A549 (cell line): ENCODE results near the gene TDRD1. TPM values are rescaled to one million over a fixed set of nuclear protein-coding genes. Genes with fewer than 3 reads are reported as not detected.
A peak's percentile ranks its signal among the peaks of the same experiment; 100 is the strongest.

Experiments
- ATAC-seq, 2 experiments: fragments of 200-7000 bp in 1 of 2; fragments of >200 bp in 1 of 2; cut with Nextera tagmentation in 1 of 2; cut with Tn5 transposase in 1 of 2; 3 replicates each; pipeline versions ENCODE4 v1.8.0 to v1.9.1; 2018 to 2020; ENCODE audit warnings: mild to moderate bottlenecking in 1 of 2, moderate library complexity in 1 of 2
- CTCF ChIA-PET: fragments of 300-600 bp; sonication (Branson Sonifier 250); formaldehyde crosslinking; extraction: SDS; loops from one replicate; lab custom pipeline; 2021; ENCODE audit warnings: antibody characterized with exemption, inconsistent platforms; lab: Yijun Ruan, JAX
- POLR2A ChIA-PET: fragments of 350-600 bp; formaldehyde crosslinking; extraction: SDS; loops from one replicate; lab custom pipeline; 2021; ENCODE audit warnings: antibody characterized with exemption, inconsistent platforms; lab: Yijun Ruan, JAX
- DNase-seq, 2 experiments: peaks; one replicate each; pipeline versions ENCODE4 v3.0.0 to v3.0.0-alpha.2; 2011 to 2016; ENCODE audit warnings: low read depth in 1 of 2, low spot score in 1 of 2
- FAIRE-seq: peaks from 2 replicates; lab custom pipeline; 2011; peaks lifted over from hg19 to GRCh38; lab: Jason Lieb, UNC
- H3K27ac ChIP-seq, 2 experiments: fragments of >200 bp; sonication (Bioruptor Twin); formaldehyde crosslinking; 3 replicates each; pipeline ENCODE4 v1.5.1; 2016 to 2017
- H3K4me1 ChIP-seq: fragments of >200 bp; sonication (Bioruptor Twin); formaldehyde crosslinking; 3 replicates; pipeline ENCODE4 v1.6.1; 2016
- H3K4me2 ChIP-seq: fragments of >200 bp; sonication (Bioruptor Twin); formaldehyde crosslinking; 3 replicates; pipeline ENCODE4 v1.6.1; 2016
- H3K4me3 ChIP-seq: fragments of >200 bp; sonication (Bioruptor Twin); formaldehyde crosslinking; 3 replicates; pipeline ENCODE4 v1.5.1; 2016
- H3K9me3 ChIP-seq: fragments of >200 bp; sonication (Bioruptor Twin); formaldehyde crosslinking; 3 replicates; pipeline ENCODE4 v1.6.1; 2016
- BHLHE40 ChIP-seq: IDR thresholded peaks from 2 replicates; pipeline ENCODE4 v1.6.1; 2012; ENCODE audit warnings: low read depth, low read length, inconsistent platforms
- CBX2 ChIP-seq: fragments of 200-600 bp; sonication (generic); IDR thresholded peaks from 2 replicates; pipeline ENCODE4 v1.6.1; 2016; ENCODE audit warnings: low read depth, mild to moderate bottlenecking, borderline replicate concordance
- CTCF ChIP-seq: fragments of >200 bp; sonication (Bioruptor Twin); formaldehyde crosslinking; IDR thresholded peaks from 3 replicates; pipeline ENCODE4 v1.5.1; 2016
- EHF ChIP-seq: fragments of 250-450 bp; sonication (Bioruptor Pico); IDR thresholded peaks from 2 replicates; pipeline ENCODE4 v1.5.0; 2020; ENCODE audit warnings: mild to moderate bottlenecking
- EHMT2 ChIP-seq: fragments of 200-600 bp; sonication (generic); IDR thresholded peaks from 2 replicates; pipeline ENCODE4 v1.6.1; 2016; ENCODE audit warnings: antibody characterized with exemption, low read depth, mild to moderate bottlenecking, moderate library complexity
- ELK1 ChIP-seq: fragments of 150-350 bp; IDR thresholded peaks from 2 replicates; pipeline ENCODE4 v1.6.1; 2014; ENCODE audit warnings: low read depth, mild to moderate bottlenecking, low read length
- EP300 ChIP-seq, 2 experiments: fragments of >200 bp; sonication (Bioruptor Twin); formaldehyde crosslinking; IDR thresholded peaks; 2 replicates in 1 of 2; 3 replicates in 1 of 2; pipeline ENCODE4 v1.6.1; 2016 to 2017
- FOSB ChIP-seq: fragments of 250-450 bp; sonication (Bioruptor Pico); IDR thresholded peaks from 2 replicates; pipeline ENCODE4 v1.5.0; 2020; ENCODE audit warnings: mild to moderate bottlenecking, moderate library complexity
- HOXB5 ChIP-seq: fragments of 250-450 bp; sonication (Bioruptor Pico); IDR thresholded peaks from 2 replicates; pipeline ENCODE4 v1.5.0; 2020; ENCODE audit warnings: mild to moderate bottlenecking, moderate library complexity
- KDM5A ChIP-seq: fragments of 200-600 bp; sonication (generic); IDR thresholded peaks from 2 replicates; pipeline ENCODE4 v1.6.1; 2016; ENCODE audit warnings: antibody characterized with exemption, mild to moderate bottlenecking
- MAZ ChIP-seq: fragments of 150-350 bp; IDR thresholded peaks from 2 replicates; pipeline ENCODE4 v1.6.1; 2014; ENCODE audit warnings: antibody characterized with exemption, low read depth, low read length, borderline replicate concordance
- MYC ChIP-seq: IDR thresholded peaks from 2 replicates; pipeline ENCODE4 v1.6.1; 2012; ENCODE audit warnings: mild to moderate bottlenecking, inconsistent platforms, low read length, improper control_type of control experiment, borderline replicate concordance
- NR3C1 ChIP-seq: fragments of >200 bp; sonication (Bioruptor Twin); formaldehyde crosslinking; IDR thresholded peaks from 3 replicates; pipeline ENCODE4 v1.6.1; 2017
- PBX3 ChIP-seq: IDR thresholded peaks from 2 replicates; pipeline ENCODE4 v1.6.1; 2012
- RARB ChIP-seq: fragments of 250-450 bp; sonication (Bioruptor Pico); IDR thresholded peaks from 2 replicates; pipeline ENCODE4 v1.8.0; 2021; ENCODE audit warnings: mild to moderate bottlenecking, moderate library complexity
- REST ChIP-seq: fragments of 200-600 bp; sonication (generic); IDR thresholded peaks from 2 replicates; pipeline ENCODE4 v1.6.1; 2016; ENCODE audit warnings: antibody characterized with exemption, mild to moderate bottlenecking, moderate library complexity
- RNF2 ChIP-seq: fragments of 200-600 bp; sonication (generic); IDR thresholded peaks from 2 replicates; pipeline ENCODE4 v1.6.1; 2016; ENCODE audit warnings: low read depth, mild to moderate bottlenecking, antibody characterized with exemption, moderate library complexity, borderline replicate concordance
- SMC3 ChIP-seq: fragments of >200 bp; sonication (Bioruptor Twin); formaldehyde crosslinking; IDR thresholded peaks from 3 replicates; pipeline ENCODE4 v1.6.1; 2018; ENCODE audit warnings: inconsistent platforms
- WGBS: methylation state at CpG from one replicate; pipeline ENCODE4 v1.1.6; 2017; ENCODE audit errors: missing lambda C conversion rate; 5-methylcytosine and 5-hydroxymethylcytosine counted together
- polyA plus RNA-seq, 4 experiments: library from polyadenylated mRNA; depleted of rRNA in 3 of 4; stranded (reverse); fragments of >200 nt; fragmentation: RNase III in 1 of 4; extraction: RNeasy Plus Mini Kit Qiagen cat#74134 plus additional on column Dnase treatment in 1 of 4; gene quantifications; 2 replicates in 3 of 4; 3 replicates in 1 of 4; pipeline ENCODE4 v1.2.3, GENCODE V29; 2011 to 2017

Gene TDRD1
- polyA plus RNA-seq, 2 of the 4 experiments (the other 2 are of a cell fraction): not detected

- TF ChIP-seq EHMT2 (no peak), FOSB (CRISPR knock-in tag) (no peak), RARB (CRISPR knock-in tag) (no peak), NR3C1 (no peak), MAZ (no peak), CTCF (no peak), HOXB5 (no peak)
Measured at GRCh38 chr10:114279289-114279688, 100.1 kb downstream of the TDRD1 start (continued).

GRCh38 chr10:114279901-114280644, 100.9 kb downstream of the TDRD1 start:
- FAIRE-seq (no peak), DNase-seq (no peak)
- H3K4me1 ChIP-seq: no peaks in the 10 kb centered on the region
- no peaks in the 10 kb centered on the region for H3K9me3 ChIP-seq
- H3K27ac ChIP-seq: no peak overlapping the region
- H3K4me2 ChIP-seq: no peak overlapping the region
- TF ChIP-seq RNF2: no peak
- TF ChIP-seq MYC: no peak
- TF ChIP-seq KDM5A: no peak
- TF ChIP-seq EP300 (IDR thresholded peaks at IDR 0.05): no peak
- TF ChIP-seq REST: no peak
- TF ChIP-seq ELK1: no peak
- TF ChIP-seq EHF (CRISPR knock-in tag): no peak
- TF ChIP-seq CBX2: no peak
- TF ChIP-seq BHLHE40: no peak
- TF ChIP-seq SMC3: no peak
- TF ChIP-seq, all 56 proteins: peak for 0
- ChIA-PET POLR2A (no interaction called here), CTCF (interaction anchor here (0.6 to 4.9 kb wide), 4 partner anchors 19 to 158 kb away, joined by 3 to 26 read pairs (median 3); partner anchors contain the start of gene TDRD1)
- WGBS: 80% methylated on average over 8 of the region's 8 CpGs
- ATAC-seq: peak; percentile 14 to 17; a peak in 1 of 6 replicates
- H3K4me3 ChIP-seq: no peak overlapping the region

GRCh38 chr10:114281006-114281405, 101.9 kb downstream of the TDRD1 start:
- 62% methylated on average over 7 of the region's 7 CpGs for WGBS
- Histone ChIP-seq H3K27ac (no peak overlapping the region), H3K4me2 (no peak overlapping the region), H3K4me1 (no peaks in the 10 kb centered on the region), H3K4me3 (no peak overlapping the region), H3K9me3 (no peaks in the 10 kb centered on the region)
- ATAC-seq: no peak
- POLR2A ChIA-PET: no interaction called here
- CTCF ChIA-PET: interaction anchor here (1.0 to 4.9 kb wide), 4 partner anchors 10 to 157 kb away, joined by 3 to 26 read pairs (median 4); no protein-coding TSS in a partner anchor
- TF ChIP-seq PBX3: no peak
- no peak for FAIRE-seq
- no peak for DNase-seq
